ENCODE measurements around the gene FAM13A.

DNA sequence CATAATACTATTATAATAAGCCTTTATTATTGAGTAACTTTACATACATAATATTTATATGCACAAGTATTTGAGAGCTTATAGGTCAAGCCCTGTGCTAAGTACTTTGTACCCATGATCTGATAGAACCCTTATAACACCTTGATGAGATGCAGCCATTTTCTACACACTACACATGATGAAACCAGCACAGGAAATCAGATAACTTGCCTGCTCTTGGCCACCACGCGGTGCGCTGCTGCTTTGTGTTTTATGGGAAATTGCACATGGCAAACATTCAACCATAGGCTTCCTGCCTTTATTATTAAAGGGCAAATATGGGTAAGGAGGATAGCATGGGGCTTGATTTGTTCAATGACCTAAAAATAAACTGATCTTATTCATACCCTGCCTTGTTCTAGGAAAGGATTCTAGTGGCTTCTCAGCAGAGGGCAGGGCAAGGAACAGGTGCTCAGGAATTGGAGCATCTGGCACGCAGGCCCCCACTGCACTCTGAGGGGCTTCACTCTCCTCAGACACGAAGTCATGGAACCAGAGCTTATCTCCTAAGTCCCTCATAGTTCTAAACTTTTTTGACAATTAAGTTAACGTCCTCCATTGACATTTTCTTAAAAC is 327.7 kb downstream of the FAM13A start:
- TF ChIP-seq EZH2 (optimal IDR thresholded peaks at IDR 0.05; ENCODE audit: low read depth, low read length) = no peak
- TF ChIP-seq, protein P1, sequence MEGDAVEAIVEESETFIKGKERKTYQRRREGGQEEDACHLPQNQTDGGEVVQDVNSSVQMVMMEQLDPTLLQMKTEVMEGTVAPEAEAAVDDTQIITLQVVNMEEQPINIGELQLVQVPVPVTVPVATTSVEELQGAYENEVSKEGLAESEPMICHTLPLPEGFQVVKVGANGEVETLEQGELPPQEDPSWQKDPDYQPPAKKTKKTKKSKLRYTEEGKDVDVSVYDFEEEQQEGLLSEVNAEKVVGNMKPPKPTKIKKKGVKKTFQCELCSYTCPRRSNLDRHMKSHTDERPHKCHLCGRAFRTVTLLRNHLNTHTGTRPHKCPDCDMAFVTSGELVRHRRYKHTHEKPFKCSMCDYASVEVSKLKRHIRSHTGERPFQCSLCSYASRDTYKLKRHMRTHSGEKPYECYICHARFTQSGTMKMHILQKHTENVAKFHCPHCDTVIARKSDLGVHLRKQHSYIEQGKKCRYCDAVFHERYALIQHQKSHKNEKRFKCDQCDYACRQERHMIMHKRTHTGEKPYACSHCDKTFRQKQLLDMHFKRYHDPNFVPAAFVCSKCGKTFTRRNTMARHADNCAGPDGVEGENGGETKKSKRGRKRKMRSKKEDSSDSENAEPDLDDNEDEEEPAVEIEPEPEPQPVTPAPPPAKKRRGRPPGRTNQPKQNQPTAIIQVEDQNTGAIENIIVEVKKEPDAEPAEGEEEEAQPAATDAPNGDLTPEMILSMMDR (IDR thresholded peaks at IDR 0.05; ENCODE audit: low read length) = no peak

Measured in MM.1S (cell line).